SW480 (cell line): Measurements from ENCODE around the gene CDPF1.

Source experiments
- DNase-seq: peaks from one replicate; pipeline ENCODE4 v3.0.0-alpha.2; 2016; ENCODE audit warnings: low spot score

CDPF1 gene, protein sequence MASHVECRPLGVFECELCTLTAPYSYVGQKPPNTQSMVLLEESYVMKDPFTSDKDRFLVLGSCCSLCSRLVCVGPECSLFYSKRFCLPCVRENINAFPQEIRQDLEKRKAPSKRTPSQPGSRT

DNA sequence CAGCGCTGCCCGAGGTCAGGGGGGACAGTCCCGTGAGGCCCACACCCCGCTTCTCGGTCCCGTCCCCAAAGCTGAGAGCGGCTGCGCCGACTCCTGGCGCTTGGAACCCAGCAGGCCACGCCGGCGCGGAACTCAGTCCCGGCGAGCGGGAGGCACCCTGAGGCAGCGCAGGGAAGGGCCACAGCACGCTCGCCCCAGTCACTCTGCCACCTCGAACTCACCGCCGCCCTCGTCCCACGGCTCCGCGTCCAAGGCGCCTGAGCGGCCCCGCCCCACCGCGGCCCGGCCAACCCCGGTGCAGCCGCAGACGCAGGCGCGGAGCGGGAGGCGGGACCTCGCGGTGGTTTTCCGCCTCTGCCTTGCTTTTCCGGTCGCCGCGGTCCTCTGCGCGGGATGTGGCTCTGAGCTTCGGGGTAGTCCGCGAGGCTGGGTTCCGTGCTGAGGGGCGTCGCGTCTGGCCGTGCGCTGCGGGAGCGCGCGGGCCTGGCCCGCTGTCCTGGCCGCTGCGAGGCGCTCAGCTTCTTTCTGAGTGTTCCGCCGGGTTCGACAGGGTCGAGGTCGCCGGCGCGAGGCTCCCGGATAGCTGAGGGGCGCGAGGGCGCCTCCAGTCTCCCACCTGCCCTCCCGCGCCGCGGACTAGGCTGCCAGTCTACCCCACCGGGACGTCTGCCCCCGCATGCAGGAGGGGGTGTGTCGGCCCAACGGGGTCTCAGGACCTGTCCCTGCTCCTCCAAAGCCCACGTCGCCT, at the start of gene CDPF1:
Gene CDPF1 (minus strand): TSS at position 259 of the 748 bp plus-strand sequence. CDS start 2,009 bp downstream, outside the sequence.
- DNase-seq, result peak; percentile 80

GRCh38 chr22:46299101-46299500, 49.0 kb upstream of the CDPF1 start:
- no peak for DNase-seq

GRCh38 chr22:46297151-46297812, 47.2 kb upstream of the CDPF1 start:
- DNase-seq, result peak; percentile 36

- peak; percentile 94 for DNase-seq
These were observed 46.4 kb upstream of the CDPF1 start, which contains the start of gene GTSE1 for GRCh38 chr22:46296257-46297150. TSS of gene GTSE1 (plus strand) at chr22:46296870. CDS start at chr22:46297401, 531 bp downstream.

DNA sequence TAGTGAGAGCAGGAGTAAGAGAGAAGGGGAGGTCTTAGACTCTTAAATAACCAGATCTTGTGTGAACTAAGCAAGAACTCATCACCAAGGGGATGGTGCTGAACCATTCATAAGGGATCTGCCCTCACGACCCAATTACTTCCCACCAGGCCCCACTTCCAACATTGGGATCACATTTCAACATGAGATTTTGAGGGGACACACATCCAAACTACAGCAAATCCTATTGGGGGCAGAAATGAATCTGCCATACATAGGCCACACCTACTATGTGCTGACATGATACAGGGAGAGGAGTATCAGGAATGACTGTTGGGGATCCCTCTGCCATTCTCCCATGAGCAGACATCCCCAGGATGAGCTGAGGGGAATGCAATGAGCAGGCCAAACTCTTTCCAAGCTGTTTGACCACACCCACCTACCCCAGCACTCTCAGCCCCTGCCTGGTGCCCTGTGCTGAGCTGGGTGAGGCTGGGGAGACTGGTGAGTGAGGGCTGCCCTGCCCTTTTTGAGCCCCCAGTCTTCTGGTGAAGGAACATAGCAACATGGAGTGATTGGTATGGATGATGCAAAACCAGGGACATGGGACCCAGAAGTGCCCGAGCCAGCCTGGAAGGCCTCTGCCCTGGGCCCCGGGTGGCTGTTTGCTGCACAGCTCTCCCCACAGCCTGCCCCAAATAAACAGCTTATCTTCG, 45.3 kb upstream of the CDPF1 start:
- no peak for DNase-seq

DNA sequence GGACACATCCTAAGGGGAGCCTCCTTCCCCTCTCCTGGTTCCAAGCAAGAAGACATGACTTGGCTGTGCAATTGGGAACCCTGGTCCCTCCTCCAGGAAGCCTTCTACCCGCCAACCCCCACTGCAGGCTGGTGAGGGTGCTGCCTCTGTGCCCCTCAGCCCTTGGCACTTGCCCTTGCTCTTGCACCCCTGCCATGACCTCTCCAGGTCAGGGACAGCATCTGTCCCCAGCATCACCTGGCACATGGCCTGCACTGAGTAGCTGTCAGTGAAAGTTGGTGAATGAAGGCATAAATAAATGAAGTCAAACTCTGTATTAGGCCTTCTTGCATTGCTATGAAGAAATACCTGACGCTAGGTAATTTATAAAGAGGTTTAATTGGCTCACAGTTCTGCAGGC, 44.7 kb upstream of the CDPF1 start:
- no peak for DNase-seq

- DNase-seq, result no peak
These were observed 43.6 kb upstream of the CDPF1 start for GRCh38 chr22:46293577-46294260.

DNA sequence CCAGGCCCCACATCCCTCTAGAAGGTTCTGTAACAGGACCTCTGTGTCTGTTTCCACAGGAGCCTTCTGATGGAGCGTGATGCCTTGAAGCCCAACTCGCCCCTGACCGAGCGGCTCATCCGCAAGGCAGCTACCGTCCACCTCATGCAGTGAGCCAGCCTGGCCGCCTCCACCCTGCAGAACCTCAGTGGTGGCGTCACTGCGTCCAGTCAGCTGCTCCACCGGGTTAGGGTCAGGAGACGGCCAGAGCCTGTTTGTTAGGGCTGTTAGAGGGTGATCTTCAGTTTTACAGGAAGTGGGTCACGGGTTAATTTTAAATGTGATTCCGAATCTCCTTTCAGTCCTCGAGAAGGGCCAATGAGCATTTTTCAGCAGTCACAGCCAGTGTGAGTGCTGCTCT, 42.6 kb upstream of the CDPF1 start:
- no peak for DNase-seq

- DNase-seq, result no peak
These were observed 42.1 kb upstream of the CDPF1 start for GRCh38 chr22:46292173-46292572.

DNA sequence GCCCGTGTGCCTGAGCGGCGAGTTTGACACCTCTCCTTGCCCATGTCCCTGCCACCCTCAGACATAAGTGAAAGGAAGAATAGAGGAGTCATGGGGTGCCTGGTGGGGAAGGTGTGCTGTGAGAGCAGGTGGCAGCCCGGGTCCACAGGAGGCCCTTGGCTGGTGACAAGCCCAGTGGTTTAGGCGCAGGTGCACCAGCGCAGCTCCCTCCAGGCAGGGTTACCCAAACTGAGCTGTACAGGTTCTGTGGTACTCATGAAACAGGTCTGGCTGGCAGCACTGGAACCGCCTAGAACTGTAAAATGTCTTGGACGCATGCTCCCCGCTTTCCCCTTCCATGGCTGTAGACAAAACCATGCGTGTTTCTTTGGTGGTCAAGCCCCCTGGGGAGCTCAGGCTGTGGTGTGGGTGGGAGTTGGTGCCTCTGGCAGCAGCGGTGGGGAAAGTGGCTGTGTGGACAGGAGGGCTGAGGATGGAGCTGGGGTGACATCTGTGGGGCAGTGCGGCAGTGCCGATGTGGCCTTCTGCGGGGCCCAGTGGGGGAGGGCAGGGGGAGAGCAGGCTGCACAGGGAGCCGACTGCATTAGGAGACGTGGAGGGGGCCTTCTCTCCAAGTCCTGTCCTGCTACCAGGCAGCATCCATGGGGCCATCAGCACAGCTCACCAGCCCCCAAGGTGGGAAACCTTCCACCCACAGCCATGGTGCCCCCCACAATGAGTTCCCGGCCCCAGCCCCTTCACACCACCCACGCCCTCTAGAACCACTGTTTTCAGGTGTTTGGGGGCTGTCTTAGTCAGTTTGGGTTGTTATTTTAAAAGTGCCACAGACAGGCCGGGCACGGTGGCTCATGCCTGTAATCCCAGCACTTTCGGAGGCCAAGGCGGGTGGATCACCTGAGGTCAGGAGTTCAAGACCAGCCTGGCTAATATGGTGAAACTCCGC, 41.0 kb upstream of the CDPF1 start:
- DNase-seq, result no peak

DNA sequence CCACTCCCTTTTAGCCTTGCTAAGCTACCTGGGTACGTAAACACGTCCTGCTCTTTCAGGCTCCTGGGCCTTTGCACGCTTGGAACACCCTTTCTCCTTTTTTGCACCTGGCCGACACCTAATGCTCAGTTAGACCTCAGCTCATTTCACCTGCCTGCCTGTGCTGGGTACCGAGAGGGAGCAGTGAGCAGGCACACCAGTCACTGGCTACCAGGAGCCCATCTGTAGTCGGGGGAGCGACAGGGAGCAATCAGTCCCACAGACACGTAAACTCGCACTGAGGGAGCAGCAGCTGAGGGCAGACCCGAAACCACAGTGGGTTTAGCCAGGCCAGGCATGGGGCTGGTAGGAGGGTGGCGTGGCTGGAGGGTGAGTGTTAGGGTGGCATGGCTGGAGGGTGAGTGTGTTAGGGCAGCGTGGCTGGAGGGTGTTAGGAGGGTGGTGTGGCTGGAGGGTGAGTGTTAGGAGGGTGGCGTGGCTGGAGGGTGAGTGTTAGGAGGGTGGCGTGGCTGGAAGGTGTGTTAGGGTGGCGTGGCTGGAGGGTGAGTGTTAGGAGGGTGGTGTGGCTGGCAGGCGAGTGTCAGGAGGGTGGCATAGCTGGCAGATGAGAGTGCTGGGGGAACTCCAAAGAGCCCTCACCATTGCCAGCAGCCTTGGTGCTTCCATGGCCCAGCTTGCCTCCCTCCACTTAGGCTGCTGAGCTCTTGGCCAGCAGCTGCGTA, 40.2 kb upstream of the CDPF1 start:
- DNase-seq, result no peak

- DNase-seq, result no peak
These were observed 39.3 kb upstream of the CDPF1 start for GRCh38 chr22:46289244-46289891.

GRCh38 chr22:46288846-46289243, 38.8 kb upstream of the CDPF1 start:
- no peak for DNase-seq

DNA sequence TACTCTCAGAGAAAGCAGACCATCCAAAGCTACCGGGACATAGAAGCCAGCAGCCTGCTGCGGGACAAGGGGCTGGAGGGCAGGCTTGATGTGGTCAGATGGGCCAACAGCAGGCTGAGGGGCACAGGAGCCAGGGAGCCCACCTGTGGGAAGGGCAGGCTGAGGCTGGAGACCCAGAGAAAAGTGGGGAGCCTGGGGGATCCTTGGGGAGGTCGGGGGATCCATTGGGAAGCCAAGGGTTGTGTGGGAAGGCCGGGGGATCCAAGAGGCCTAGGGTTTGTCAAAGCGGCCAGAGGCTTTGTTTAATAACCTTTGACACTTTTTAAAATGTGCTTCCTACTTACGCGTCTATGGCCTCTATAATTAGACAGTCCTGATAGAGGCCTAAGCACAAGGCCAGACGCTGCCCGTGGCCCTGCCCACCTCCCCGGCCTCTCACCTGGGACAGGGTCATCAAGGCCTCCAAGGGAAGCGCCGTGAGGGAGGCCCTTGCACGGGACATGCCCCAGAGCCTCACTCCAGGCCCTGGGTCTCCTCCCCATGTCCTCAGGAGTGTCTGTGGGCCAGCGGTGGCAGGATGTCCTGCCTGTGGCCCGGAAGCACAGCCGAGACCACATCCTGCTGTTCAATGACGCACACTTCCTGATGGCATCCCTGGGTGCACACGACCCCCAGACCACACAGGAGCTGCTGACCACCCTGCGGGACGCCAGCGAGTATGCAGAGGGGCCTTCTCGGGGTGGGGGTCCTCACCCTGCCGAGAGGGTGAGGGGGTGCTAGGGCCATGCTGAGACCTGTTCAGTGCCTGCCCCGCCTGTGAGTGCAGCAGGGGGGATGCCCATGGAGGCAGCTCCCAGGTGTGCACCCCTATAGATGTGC, 38.0 kb upstream of the CDPF1 start:
- DNase-seq, result no peak

GRCh38 chr22:46286941-46287872, 37.1 kb upstream of the CDPF1 start:
- no peak for DNase-seq

DNA sequence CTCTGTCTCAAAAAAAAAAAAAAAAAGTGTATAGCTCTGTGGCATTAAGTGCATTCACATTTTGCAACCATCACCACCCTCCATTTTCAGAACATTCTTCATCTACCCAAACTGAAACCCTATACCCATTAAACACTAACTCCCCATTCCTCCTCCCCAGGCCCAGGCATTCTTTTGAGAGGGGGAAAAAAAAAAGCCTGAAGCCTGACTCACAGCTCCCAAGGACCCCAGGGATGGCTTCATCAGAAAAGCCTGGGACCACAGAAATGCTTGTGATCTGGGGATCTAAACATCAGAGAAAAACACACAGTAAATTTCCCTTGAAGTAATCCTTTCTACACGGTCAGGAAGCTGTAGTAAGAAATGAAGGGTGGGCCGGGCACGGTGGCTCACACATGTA, 35.9 kb upstream of the CDPF1 start:
- no peak for DNase-seq
